GM21515 (cell line): ENCODE results near the gene HUWE1.
A peak's percentile ranks its signal among the peaks of the same experiment; 100 is the strongest.

Source experiments
- ATAC-seq: cut with Tn5 transposase; IDR thresholded peaks from one replicate; pipeline ENCODE4 v1.9.1; 2021; ENCODE audit not compliant: unreplicated experiment

The HUWE1 gene

DNA sequence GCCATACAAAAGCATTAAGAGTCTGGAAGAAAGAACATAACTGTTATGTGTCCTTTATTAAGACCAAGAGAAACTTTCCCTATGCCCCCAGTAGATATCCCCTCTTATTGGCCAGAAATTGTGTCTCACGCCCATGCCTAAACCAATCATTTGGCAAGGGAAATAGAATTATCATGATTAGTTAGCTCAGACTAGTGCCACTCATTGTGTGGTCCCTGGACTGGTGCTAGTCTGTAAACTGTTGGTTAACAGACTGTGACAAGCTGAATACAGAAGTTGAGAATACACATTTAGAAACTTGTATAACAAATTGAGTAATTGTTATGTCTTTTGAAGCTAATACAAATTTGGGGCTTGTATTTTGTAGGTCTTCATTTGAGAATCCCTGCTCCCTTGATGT, 8.1 kb upstream of the HUWE1 start:
- ATAC-seq, result no peak

DNA sequence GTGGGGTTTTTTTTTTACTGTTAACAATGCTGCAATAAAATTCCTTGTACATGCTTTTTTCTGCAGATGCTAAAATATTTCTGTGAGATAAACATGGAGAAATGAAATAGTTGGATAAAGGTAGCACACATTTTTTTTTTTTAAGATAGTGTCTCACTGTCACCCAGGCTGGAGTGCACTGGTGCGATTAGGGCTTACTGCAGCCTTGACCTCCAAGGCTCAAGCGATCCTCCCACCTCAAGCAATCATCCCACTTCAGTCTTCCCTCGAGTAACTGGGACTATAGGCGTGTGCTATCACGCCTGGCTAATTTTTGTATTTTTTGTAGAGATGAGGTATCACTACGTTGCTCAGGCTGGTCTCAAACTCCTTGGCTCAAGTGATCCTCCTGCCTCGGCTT, 1.8 kb upstream of the HUWE1 start:
- no peak for ATAC-seq

GRCh38 chrX:53685711-53686110, 808 bp downstream of the HUWE1 start:
- no peak for ATAC-seq

DNA sequence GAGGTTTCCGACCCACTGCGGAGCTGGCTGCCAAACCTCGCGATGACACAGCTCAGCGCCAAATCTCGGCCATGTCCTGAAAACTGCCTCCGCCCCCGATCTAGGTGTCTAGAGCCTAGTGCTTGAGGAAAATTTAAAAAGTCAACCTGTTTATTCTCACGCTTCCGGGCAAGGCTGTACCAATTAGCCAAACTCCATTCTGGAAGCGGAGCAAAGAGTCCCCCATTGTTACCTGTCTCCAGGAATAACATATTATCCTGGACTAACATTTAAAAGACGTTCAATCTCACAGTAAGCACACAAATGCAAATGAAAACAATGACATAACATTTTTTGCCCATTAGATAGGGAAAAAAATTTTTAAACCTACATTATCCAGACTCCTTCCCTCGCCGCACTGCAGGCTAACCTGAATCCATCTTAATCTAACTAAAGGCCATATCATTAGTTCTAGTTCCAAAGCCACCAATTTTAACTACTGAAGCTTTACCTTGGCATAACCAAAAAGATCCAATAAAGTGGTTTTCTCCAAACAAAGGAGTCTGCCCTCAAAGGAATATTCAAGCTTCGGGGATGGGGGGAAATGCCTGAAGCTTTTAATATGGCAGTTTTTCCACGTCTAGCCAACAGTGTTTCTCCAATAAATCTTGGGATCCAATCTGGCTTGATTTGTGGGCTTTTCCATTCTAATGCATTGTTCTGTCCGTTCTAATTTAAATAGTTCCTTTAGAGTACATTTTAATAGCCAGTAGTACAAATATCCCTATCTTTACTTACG, 1.9 kb downstream of the HUWE1 start:
- peak; percentile 69 for ATAC-seq

DNA sequence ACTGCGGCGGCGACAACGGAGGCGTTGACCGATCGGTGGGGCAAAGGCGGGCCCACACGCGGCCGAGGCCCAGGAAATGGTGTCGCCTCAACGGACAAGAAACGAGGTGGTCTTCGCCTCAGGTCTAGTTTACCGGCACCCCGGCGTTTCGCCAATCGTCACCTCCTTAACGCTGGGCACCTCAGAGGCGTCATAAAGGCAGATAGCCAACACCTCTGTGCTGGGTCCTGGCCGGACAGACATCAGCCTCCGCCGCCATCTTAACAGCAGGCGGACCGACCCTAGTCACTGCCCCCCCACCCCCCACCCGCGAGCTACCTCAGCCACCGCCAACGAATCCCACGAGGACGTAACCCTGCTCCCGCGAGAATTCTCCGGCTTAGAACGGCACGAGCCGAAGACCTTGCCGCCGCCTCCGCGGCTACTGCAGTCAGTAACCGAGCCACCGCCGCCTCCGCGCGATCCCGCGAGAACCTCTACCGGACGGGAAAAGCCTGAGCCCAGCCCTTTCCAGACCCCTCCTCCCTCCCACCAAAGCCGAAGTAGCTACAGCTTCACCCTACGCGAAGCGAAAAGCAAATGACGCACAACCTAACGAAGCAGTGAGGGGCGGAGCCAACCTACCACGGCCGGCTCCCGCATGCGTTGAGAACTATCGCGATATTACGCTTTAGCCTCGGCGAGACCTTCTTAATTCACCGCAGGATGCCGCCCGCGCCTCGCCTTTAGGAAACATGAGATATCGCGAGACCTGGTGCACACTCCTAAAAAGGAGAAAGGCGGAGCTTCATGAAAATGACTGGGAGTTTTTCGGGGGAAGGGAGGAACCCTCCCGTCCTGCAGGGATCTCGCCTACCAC, 2.7 kb downstream of the HUWE1 start:
- ATAC-seq, result peak; percentile 59

DNA sequence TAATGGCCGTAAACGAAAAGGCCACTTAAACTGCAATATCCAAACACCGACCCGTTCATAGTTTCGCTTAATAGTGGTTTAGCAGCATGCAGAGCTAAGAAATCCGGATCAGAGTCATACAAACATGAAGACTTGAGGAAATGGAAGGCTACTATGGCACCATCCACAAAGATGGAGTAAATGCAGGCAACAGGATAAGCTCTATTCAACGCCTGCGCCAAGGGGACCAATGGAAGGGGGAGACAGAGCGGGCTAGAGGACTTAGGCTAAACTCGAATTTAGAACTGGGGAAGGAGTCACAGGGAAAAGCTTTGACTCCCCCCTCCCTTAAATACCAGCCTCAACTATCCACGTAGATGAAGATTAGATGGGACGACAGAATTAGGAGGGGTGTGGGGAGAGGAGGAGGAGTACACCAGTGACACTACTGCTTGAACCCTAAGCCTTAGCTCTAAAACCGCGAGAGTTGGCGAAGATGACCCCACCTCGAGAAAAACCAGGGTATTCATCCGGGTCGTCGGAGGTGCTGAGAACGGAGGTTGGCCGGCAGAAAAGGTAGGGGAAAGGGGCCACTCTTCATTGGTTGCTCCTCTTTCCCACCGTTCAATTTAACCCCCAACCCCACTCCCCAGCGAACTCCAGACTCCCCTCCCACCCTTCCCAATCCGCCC, 3.5 kb downstream of the HUWE1 start:
- no peak for ATAC-seq

- ATAC-seq, result no peak
Observed at GRCh38 chrX:53681661-53682060, 4.9 kb downstream of the HUWE1 start.

- ATAC-seq, result no peak
Observed at GRCh38 chrX:53678667-53679066, 7.9 kb downstream of the HUWE1 start.

GRCh38 chrX:53677286-53677685, 9.2 kb downstream of the HUWE1 start:
- ATAC-seq, result no peak

DNA sequence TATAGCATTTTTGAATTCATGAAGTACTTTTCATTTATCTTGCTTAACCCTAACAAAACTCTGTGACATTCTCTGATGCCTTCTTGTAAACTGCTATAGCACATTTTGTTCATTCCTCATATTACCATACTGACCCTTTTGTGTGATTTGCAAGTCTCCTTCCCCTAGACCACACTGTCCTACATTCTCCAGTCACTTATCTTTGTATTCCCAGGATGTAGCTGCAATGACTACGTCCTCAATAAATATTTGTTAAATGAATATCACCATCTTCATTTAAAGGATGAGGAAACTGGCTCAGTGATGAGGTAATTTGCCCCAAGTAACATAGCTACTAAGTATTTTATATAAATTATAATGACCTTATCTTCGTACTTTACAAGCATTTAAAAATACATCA, 11.9 kb downstream of the HUWE1 start:
- ATAC-seq, result no peak

DNA sequence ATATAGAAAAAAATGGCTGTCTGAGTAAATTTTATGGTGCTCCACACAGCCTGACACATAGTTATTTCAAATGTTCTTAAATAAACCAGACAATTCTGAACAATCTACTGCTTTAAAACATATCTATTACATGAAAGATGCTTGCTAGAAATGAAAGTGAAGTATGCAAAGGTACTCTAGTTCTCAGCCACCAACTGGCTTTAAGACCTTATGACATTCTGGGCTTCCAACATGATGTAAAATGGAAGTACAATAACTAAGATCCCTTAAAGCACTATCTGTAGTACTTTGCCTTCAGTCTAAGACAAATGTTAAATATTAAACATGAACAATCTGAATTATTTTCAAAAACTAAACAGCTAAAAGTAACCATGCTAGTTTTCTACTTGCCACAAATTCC, 17.3 kb downstream of the HUWE1 start:
- ATAC-seq, result no peak

GRCh38 chrX:53666171-53666570, 20.3 kb downstream of the HUWE1 start:
- no peak for ATAC-seq

DNA sequence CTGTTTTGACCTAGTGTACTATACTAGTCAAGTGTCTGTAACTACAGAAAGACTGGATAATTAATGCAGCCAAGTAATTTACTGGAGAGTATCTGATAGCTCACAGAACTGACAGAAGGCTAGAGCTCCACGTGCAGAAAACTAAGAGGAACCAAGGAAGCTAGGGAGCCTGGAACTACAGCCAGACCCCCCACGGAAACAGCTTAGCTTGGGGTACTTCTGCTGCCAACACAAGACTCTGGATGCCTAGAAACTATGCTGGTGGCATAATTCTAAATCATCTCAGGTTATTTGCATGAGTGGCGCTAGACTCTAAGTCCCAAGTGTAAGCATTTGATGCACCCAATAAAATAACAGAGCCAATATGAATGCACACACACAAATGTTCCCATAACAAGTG, 26.5 kb downstream of the HUWE1 start:
- no peak for ATAC-seq

DNA sequence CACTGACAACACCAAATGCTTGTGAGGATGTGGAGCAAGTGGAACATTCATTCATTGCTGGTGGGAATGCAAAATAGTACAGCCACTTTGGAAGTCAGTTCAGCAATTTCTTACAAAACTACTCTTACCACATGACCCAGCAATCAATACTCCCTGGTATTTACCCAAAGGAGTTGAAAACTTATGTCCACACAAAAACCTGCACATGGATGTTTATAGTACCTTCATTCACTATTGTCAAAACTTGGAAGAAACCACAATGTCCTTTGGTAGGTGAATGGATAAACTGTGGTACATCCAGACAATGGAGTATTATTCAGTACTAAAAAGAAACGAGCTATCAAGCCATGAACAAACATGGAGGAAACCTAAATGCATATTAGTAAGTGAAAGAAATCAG, 27.5 kb downstream of the HUWE1 start:
- no peak for ATAC-seq

DNA sequence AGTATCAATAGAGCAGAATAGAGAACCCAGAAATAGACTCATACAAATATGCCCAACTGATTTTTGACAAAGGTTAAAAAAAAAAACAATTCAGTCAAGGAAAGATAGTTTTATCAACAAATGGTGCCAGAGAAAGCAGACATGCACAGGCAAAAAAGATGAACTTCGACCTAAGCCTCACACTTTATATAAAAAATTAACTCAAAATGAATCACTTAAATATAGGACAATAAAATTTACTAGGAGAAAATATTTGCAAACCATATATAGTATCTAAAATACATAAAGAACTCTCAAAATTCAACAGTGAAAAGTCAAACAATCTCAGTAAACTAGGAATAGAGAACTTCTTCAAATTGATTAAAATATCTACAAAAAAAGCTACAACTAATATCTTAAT, 29.7 kb downstream of the HUWE1 start:
- no peak for ATAC-seq

GRCh38 chrX:53654376-53654775, 32.1 kb downstream of the HUWE1 start:
- no peak for ATAC-seq

DNA sequence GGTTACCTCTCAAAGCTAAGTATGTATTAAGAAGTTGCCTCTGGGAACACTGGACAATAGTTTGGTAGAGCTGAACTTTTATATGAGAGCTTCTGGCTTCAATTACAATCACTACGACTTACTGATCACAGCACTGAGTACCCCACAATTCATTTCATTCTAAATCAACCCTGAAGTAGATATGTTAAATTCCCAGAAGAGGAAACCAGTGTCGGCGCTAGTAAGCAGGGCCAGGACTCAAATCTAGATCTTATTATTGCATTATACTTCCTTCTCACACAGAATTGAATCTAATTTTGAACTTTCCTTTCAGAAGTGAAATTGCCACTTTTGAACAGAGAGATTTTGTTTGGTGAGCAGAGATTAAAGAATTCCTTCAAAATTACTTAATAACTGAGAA, 41.8 kb downstream of the HUWE1 start:
- no peak for ATAC-seq

- ATAC-seq, result no peak
Observed at GRCh38 chrX:53642337-53642736, 44.2 kb downstream of the HUWE1 start.

GRCh38 chrX:53639257-53639656, 47.3 kb downstream of the HUWE1 start:
- no peak for ATAC-seq

DNA sequence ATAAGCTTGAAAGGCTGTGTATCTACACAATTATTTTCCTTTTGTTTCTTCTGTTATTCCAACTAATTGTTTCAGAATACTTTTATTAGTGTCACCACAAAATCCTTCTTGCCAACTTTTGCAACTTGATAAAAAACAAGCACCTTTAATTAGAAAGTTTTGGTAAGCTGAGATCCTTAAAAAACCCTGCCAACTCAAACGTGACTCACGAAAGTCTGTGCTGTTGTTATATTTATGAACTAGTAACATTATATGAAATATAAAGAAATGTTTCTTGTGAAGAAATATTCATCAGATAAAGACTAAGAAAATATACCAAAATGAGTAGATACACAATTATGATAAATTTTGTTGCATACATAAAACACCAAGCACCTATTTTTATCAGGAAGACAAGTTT, 49.0 kb downstream of the HUWE1 start:
- no peak for ATAC-seq

GRCh38 chrX:53631156-53631555, 55.4 kb downstream of the HUWE1 start:
- no peak for ATAC-seq

DNA sequence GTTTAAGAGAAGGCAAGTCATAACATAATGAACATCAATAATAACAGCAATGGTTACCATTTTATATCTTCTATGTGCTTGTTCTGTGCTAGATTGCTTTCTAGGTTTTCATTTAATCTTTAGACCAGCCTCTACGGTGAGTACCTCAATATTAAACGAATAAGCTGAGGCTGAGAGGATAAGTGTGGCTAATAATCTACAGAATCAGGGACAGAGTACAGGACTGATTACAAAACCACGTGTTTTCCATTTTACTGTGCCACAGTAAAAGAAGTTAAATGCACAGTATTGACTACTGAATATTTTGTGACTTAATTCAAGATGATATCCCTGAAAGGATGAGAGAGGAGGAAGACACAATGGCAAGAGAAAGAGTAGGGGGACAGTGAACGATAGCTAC, 56.3 kb downstream of the HUWE1 start:
- no peak for ATAC-seq
